IMR-90 (cell line): ENCODE results near the gene YBX2. TPM values are rescaled to one million over a fixed set of nuclear protein-coding genes. Genes with fewer than 3 reads are reported as not detected.
A peak's percentile ranks its signal among the peaks of the same experiment; 100 is the strongest.

Experiments used
- ATAC-seq: fragments of 200-7000 bp; cut with Tn5 transposase; 2 replicates; pipeline ENCODE4 v1.9.1; 2020; ENCODE audit warnings: low read depth, mild to moderate bottlenecking, moderate library complexity
- BruUV-seq: library from RNA; stranded (reverse); fragments of 400-500 nt; replicated peaks from 2 replicates; lab custom pipeline; 2021; lab: Mats Ljungman, UMichigan
- CTCF ChIA-PET: fragments of 300-600 bp; formaldehyde crosslinking; extraction: SDS; loops from one replicate; lab custom pipeline; 2021; ENCODE audit warnings: antibody characterized with exemption; lab: Yijun Ruan, JAX
- POLR2A ChIA-PET: fragments of 300-600 bp; sonication (Branson Sonifier 250); formaldehyde crosslinking; loops from one replicate; lab custom pipeline; 2022; ENCODE audit warnings: antibody characterized with exemption; ENCODE audit not compliant: unreplicated experiment; lab: Charles Lee
- DNase-seq: peaks from one replicate; pipeline ENCODE4 v3.0.0; 2013
- H2AFZ ChIP-seq: replicated peaks from 2 replicates; pipeline ENCODE3; 2013; ENCODE audit warnings: low read length, mild to moderate bottlenecking; ENCODE audit not compliant: poor library complexity
- H2AK5ac ChIP-seq: 2 replicates; pipeline ENCODE4 v1.6.1; 2013; ENCODE audit warnings: low read depth, low read length, inconsistent platforms
- H2AK9ac ChIP-seq: replicated peaks from 2 replicates; pipeline ENCODE3; 2013; ENCODE audit warnings: mild to moderate bottlenecking, low read depth, low read length, moderate library complexity; ENCODE audit not compliant: poor library complexity
- H2BK120ac ChIP-seq: 2 replicates; pipeline ENCODE4 v1.6.1; 2013; ENCODE audit warnings: low read depth, low read length, inconsistent platforms
- H2BK15ac ChIP-seq: 3 replicates; pipeline ENCODE4 v1.6.1; 2013; ENCODE audit warnings: low read depth, low read length, inconsistent platforms
- H2BK20ac ChIP-seq: 2 replicates; pipeline ENCODE4 v1.6.1; 2013; ENCODE audit warnings: low read depth, mild to moderate bottlenecking, inconsistent platforms, low read length, moderate library complexity
- H2BK5ac ChIP-seq: 2 replicates; pipeline ENCODE4 v1.6.1; 2013; ENCODE audit warnings: mild to moderate bottlenecking, low read depth, low read length, inconsistent platforms; ENCODE audit not compliant: poor library complexity, severe bottlenecking
- H3K14ac ChIP-seq: replicated peaks from 2 replicates; pipeline ENCODE4 v1.6.1; 2013; ENCODE audit warnings: low read depth, low read length, inconsistent platforms
- H3K18ac ChIP-seq: 2 replicates; pipeline ENCODE4 v1.6.1; 2013; ENCODE audit warnings: low read depth, low read length, control low read depth
- H3K23ac ChIP-seq: 2 replicates; pipeline ENCODE4 v1.6.1; 2013; ENCODE audit warnings: low read depth, low read length, inconsistent platforms
- H3K27ac ChIP-seq: 2 replicates; pipeline ENCODE4 v1.5.1; 2013; ENCODE audit warnings: mild to moderate bottlenecking, control low read depth, low read length; ENCODE audit not compliant: insufficient read depth
- H3K27me3 ChIP-seq: 2 replicates; pipeline ENCODE4 v1.6.1; 2013; ENCODE audit warnings: low read length; ENCODE audit not compliant: control insufficient read depth, insufficient read depth
- H3K36me3 ChIP-seq: 2 replicates; pipeline ENCODE4 v1.6.1; 2013; ENCODE audit warnings: low read length, mixed read lengths; ENCODE audit not compliant: control insufficient read depth, insufficient read depth
- H3K4ac ChIP-seq: 2 replicates; pipeline ENCODE4 v1.6.1; 2013; ENCODE audit warnings: low read depth, low read length, inconsistent platforms
- H3K4me1 ChIP-seq: 2 replicates; pipeline ENCODE4 v1.6.1; 2013; ENCODE audit warnings: low read length, mixed read lengths; ENCODE audit not compliant: control insufficient read depth, insufficient read depth
- H3K4me2 ChIP-seq: 2 replicates; pipeline ENCODE4 v1.6.1; 2013; ENCODE audit warnings: low read depth, mild to moderate bottlenecking, control low read depth, low read length, moderate library complexity
- H3K4me3 ChIP-seq: 2 replicates; pipeline ENCODE4 v1.5.1; 2013; ENCODE audit warnings: low read depth, mild to moderate bottlenecking, control low read depth, low read length, moderate library complexity; ENCODE audit not compliant: insufficient read depth
- H3K56ac ChIP-seq: 2 replicates; pipeline ENCODE4 v1.6.1; 2013; ENCODE audit warnings: low read length, inconsistent platforms; ENCODE audit not compliant: insufficient read depth; ENCODE audit errors: extremely low read depth
- H3K79me1 ChIP-seq, 2 experiments: 2 replicates each; pipeline ENCODE4 v1.6.1; 2013; ENCODE audit warnings: low read length in 2 of 2, inconsistent platforms in 1 of 2, low read depth in 1 of 2
- H3K9ac ChIP-seq: 2 replicates; pipeline ENCODE4 v1.6.1; 2013; ENCODE audit warnings: low read depth, low read length, control low read depth
- H3K9me1 ChIP-seq: 2 replicates; pipeline ENCODE4 v1.6.1; 2013; ENCODE audit warnings: low read length, inconsistent platforms; ENCODE audit not compliant: insufficient read depth
- H3K9me3 ChIP-seq: 2 replicates; pipeline ENCODE4 v1.6.1; 2013; ENCODE audit warnings: low read length; ENCODE audit not compliant: control insufficient read depth, insufficient read depth
- H4K20me1 ChIP-seq: 2 replicates; pipeline ENCODE4 v1.6.1; 2013; ENCODE audit warnings: low read length, inconsistent platforms; ENCODE audit not compliant: insufficient read depth
- H4K5ac ChIP-seq: 2 replicates; pipeline ENCODE4 v1.6.1; 2013; ENCODE audit warnings: mild to moderate bottlenecking, low read depth, low read length, control low read depth
- H4K8ac ChIP-seq, 2 experiments: 2 replicates each; pipeline ENCODE4 v1.6.1; 2013; ENCODE audit warnings: low read depth in 2 of 2, low read length in 2 of 2, control low read depth in 1 of 2, inconsistent platforms in 1 of 2
- H4K91ac ChIP-seq: 2 replicates; pipeline ENCODE4 v1.6.1; 2013; ENCODE audit warnings: low read depth, low read length, inconsistent platforms; ENCODE audit not compliant: insufficient read depth
- BHLHE40 ChIP-seq: fragments of 150-350 bp; IDR thresholded peaks from 2 replicates; pipeline ENCODE4 v1.6.1; 2016; ENCODE audit warnings: mild to moderate bottlenecking, low read depth, low read length
- CEBPB ChIP-seq: IDR thresholded peaks from 2 replicates; pipeline ENCODE4 v1.6.1; 2012; ENCODE audit warnings: low read depth, low read length, improper control_type of control experiment
- CHD1 ChIP-seq: IDR thresholded peaks from 2 replicates; pipeline ENCODE4 v1.6.1; 2012; ENCODE audit warnings: low read depth, low read length, improper control_type of control experiment
- CTCF ChIP-seq: conservative IDR thresholded peaks from 2 replicates; pipeline ENCODE4 v1.5.1; 2012; ENCODE audit warnings: mild to moderate bottlenecking, low read depth, low read length, improper control_type of control experiment
- ELK1 ChIP-seq: fragments of 150-350 bp; IDR thresholded peaks from 2 replicates; pipeline ENCODE4 v1.6.1; 2016; ENCODE audit warnings: low read depth, mild to moderate bottlenecking, low read length, moderate library complexity, borderline replicate concordance
- FOS ChIP-seq: fragments of 150-350 bp; IDR thresholded peaks from 2 replicates; pipeline ENCODE4 v1.6.1; 2016; ENCODE audit warnings: low read depth, low read length
- MAFK ChIP-seq: IDR thresholded peaks from 2 replicates; pipeline ENCODE4 v1.6.1; 2012; ENCODE audit warnings: low read depth, low read length, improper control_type of control experiment
- MAZ ChIP-seq: IDR thresholded peaks from 2 replicates; pipeline ENCODE4 v1.6.1; 2012; ENCODE audit warnings: low read depth, mild to moderate bottlenecking, low read length, improper control_type of control experiment, moderate library complexity, borderline replicate concordance
- MXI1 ChIP-seq: IDR thresholded peaks from 2 replicates; pipeline ENCODE4 v1.6.1; 2012; ENCODE audit warnings: low read depth, mild to moderate bottlenecking, low read length, moderate library complexity, borderline replicate concordance
- NFE2L2 ChIP-seq: fragments of 150-350 bp; IDR thresholded peaks from 2 replicates; pipeline ENCODE4 v1.6.1; 2016; ENCODE audit warnings: low read depth, mild to moderate bottlenecking, low read length
- POLR2A ChIP-seq: IDR thresholded peaks from 2 replicates; pipeline ENCODE4 v1.6.1; 2012; ENCODE audit warnings: mild to moderate bottlenecking, low read depth, low read length
- RAD21 ChIP-seq: IDR thresholded peaks from 2 replicates; pipeline ENCODE4 v1.6.1; 2012; ENCODE audit warnings: low read length, improper control_type of control experiment
- RFX5 ChIP-seq: IDR thresholded peaks from 2 replicates; pipeline ENCODE4 v1.8.0; 2012; ENCODE audit warnings: low read depth, mild to moderate bottlenecking, low read length, moderate library complexity
- SMC3 ChIP-seq: fragments of 150-350 bp; IDR thresholded peaks from 2 replicates; pipeline ENCODE4 v1.6.1; 2016; ENCODE audit warnings: low read depth, mild to moderate bottlenecking, antibody characterized with exemption, low read length, moderate library complexity
- USF2 ChIP-seq: fragments of 150-350 bp; IDR thresholded peaks from 2 replicates; pipeline ENCODE4 v1.6.1; 2017; ENCODE audit warnings: mild to moderate bottlenecking, antibody characterized with exemption, low read length, low read depth
- WGBS, 2 experiments: methylation state at CpG; one replicate each; pipeline versions ENCODE4 v1.1.5 to v1.1.7; 2013; ENCODE audit warnings: missing lambda C conversion rate in 2 of 2; ENCODE audit not compliant: insufficient read length in 1 of 2; ENCODE audit errors: extremely low coverage in 2 of 2; 5-methylcytosine and 5-hydroxymethylcytosine counted together
- dilution Hi-C: fragments of 300-500 bp; cut with HindIII; formaldehyde crosslinking; loops from one replicate; pipeline ENCODE4 v1.14.3; 2018; ENCODE audit warnings: low sequenced_read_pairs; ENCODE audit not compliant: unreplicated experiment
- in situ Hi-C: fragments of 300-500 bp; cut with MboI; formaldehyde crosslinking; loops from 3 replicates; pipeline ENCODE4 v1.14.3; 2019; ENCODE audit warnings: low sequenced_read_pairs, inconsistent platforms, mixed read lengths
- intact Hi-C: fragments of 100-400 bp; cut with micrococcal nuclease; formaldehyde crosslinking; loops from 2 replicates; pipeline ENCODE4 v1.10.0; 2022
- polyA plus RNA-seq, 3 experiments: library from polyadenylated mRNA; depleted of rRNA; stranded (reverse); fragments of >200 nt; gene quantifications; 2 replicates each; pipeline ENCODE4 v1.2.3, GENCODE V29; 2012; ENCODE audit warnings: low replicate concordance in 1 of 3
- total RNA-seq: library from RNA; depleted of rRNA; stranded (reverse); fragments of >200 nt; gene quantifications from 2 replicates; pipeline ENCODE4 v1.2.3, GENCODE V29; 2012

Gene YBX2
- total and polyA plus RNA-seq, 2 of the 4 experiments (the other 2 are of a cell fraction): 0.17 TPM; not detected in 1

- Histone ChIP-seq H3K4me2 (peak overlapping the region; percentile 93), H4K8ac (peak overlapping the region; percentile 13 to 89; a peak in 3 of 4 replicates), H2BK15ac (no peak overlapping the region), H2AFZ (no peak overlapping the region), H3K9me3 (no peaks in the 10 kb centered on the region), H3K14ac (peak overlapping the region; percentile 98), H3K9ac (peak overlapping the region; percentile 98), H4K5ac (peak overlapping the region; percentile 25; the same call in 1 of the 2 replicates), H3K18ac (no peak overlapping the region), H3K4me1 (peaks cover 8% of the 10 kb centered on the region), H3K4ac (peak overlapping the region; percentile 98), H3K9me1 (0 out of 2 replicates have a peak, but pooled peaks cover 2% of the 10 kb centered on the region), H4K91ac (peak overlapping the region; percentile 94), H2BK20ac (no peak overlapping the region), H3K79me1 (peaks cover 13 to 51% of the 10 kb centered on the region in 2 experiments), H2BK5ac (peak overlapping the region; percentile 95), H2BK120ac (no peak overlapping the region), H3K36me3 (peaks cover 30% of the 10 kb centered on the region), H3K56ac (peak overlapping the region; percentile 84; the same call in 1 of the 2 replicates), H3K4me3 (peak overlapping the region; percentile 90), H4K20me1 (peaks cover 21% of the 10 kb centered on the region), H3K23ac (peak overlapping the region; percentile 89), H3K27ac (peak overlapping the region; percentile 95), H3K27me3 (no peaks in the 10 kb centered on the region), H2AK5ac (peak overlapping the region; percentile 96), H2AK9ac (peak overlapping the region; percentile 100)
- POLR2A ChIA-PET: interaction anchor here (0.5 kb wide), 1 partner anchor 64 kb away, joined by 7 read pairs; no protein-coding TSS in a partner anchor
- 27% methylated on average over 5 of the region's 9 CpGs; no CpG with 5 or more reads in 1 of the 2 experiments for WGBS, 2 experiments
- no peak for ATAC-seq
- dilution Hi-C loops (no loop called here), intact Hi-C loops (no loop called here), in situ Hi-C loops (loop anchor here (25.0 kb wide), 1 partner anchor 921 kb away; the partner anchor contains the start of genes PER1 and VAMP2)
- no peak for DNase-seq
- CTCF ChIA-PET: interaction anchor here (0.6 kb wide), 1 partner anchor 126 kb away, joined by 4 read pairs; the partner anchor contains the start of gene ASGR2
- no TSS peak for BruUV-seq
- no peak for TF ChIP-seq SMC3
- no peak for TF ChIP-seq RFX5
- TF ChIP-seq MAFK: no peak
- no peak for TF ChIP-seq CTCF
- TF ChIP-seq USF2: no peak
- no peak for TF ChIP-seq NFE2L2
- TF ChIP-seq RAD21: no peak
- TF ChIP-seq CHD1: no peak
- TF ChIP-seq MAZ: no peak
- no peak for TF ChIP-seq MXI1
- TF ChIP-seq BHLHE40: no peak
- TF ChIP-seq CEBPB: no peak
- no peak for TF ChIP-seq POLR2A
- TF ChIP-seq ELK1: no peak
- no peak for TF ChIP-seq FOS
Measured at GRCh38 chr17:7241090-7241733, 53.2 kb downstream of the YBX2 start.
